Dermis blood vessel endothelial cell (primary cell): ENCODE measurements around the gene LARP6. TPM values are rescaled to one million over a fixed set of nuclear protein-coding genes. Genes with fewer than 3 reads are reported as not detected.
"Not testable (repeated sequence)": the region's sequence is repeated elsewhere in the genome, so short reads cannot be mapped to it uniquely, and the experiment has no call there.

Source experiments
- DNase-seq: peaks from one replicate; pipeline ENCODE4 v3.0.0; 2010
- total RNA-seq: library from RNA; depleted of rRNA; stranded (reverse); fragments of >200 nt; gene quantifications from 2 replicates; pipeline ENCODE4 v1.2.3, GENCODE V29; 2014

LARP6 gene
- total RNA-seq, 1 donor from 2014 or later, result 15.0 TPM

GRCh38 chr15:70829371-70830166, 24.4 kb downstream of the LARP6 start:
- DNase-seq, result no peak

- DNase-seq, result no peak
These were observed 26.2 kb downstream of the LARP6 start for GRCh38 chr15:70827721-70828120.

DNA sequence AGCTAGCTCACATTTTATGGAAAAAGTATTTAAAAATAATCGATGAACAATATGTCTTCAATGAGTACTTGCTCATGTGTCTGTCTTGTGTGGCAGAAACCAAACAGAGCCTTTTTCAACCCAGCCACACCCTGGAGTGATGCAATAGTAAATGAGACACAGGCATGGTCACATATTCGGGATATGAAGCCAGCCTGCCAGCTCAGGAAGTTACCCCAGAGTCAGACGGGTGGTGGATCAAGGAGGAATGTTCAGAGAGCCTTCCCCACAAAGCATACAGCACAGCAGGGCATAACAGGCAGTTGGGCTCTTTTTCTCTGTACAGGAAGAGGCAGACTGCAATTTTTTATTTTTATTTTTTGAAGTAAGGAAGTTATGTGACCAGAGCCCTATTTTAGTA, 27.3 kb downstream of the LARP6 start:
- peak; percentile 25 for DNase-seq

GRCh38 chr15:70825841-70826240, 28.1 kb downstream of the LARP6 start:
- DNase-seq, result no peak

DNA sequence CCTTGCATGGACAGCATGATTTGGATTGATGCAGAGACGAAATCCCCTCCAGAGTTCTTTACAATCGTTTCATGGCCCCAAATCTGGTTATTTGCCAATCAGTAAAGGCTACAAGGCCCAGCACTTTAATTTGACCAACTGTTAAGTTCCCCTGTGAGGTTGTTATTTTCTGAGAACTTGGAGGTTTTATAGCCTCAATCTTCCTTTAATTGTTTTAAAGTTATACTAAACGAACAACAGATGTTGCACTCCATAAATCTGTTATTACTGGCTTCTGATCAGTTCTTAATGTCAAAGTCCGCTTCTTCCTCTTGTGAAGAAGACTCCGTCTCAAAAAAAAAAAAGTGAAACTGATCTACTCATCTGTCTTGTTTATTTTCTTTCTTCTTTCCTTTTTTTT, 30.8 kb downstream of the LARP6 start:
- DNase-seq, result no peak

- DNase-seq, result no peak
These were observed 33.7 kb downstream of the LARP6 start for GRCh38 chr15:70820214-70820613.

- no peak for DNase-seq
These were observed 35.4 kb downstream of the LARP6 start for GRCh38 chr15:70818580-70818979.

DNA sequence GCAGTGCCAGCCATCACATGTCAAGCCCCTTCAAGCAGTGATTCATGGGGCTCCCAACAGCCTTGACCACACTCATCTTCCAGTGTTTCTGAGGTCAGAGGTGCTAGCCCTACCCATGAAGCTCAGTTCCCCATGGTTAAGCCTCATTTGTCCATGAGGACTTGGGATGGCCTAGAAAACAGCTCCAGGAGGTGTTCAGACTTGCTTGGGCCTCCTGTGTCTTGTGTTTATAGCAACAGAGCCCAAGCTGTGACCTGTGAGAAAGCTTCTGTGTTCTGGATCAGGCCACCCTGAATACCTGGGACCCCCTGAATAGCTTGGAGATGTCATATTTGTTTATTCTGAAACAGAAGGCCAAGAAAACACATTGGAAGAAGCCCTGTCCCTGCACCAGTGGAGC, 36.7 kb downstream of the LARP6 start:
- DNase-seq, result no peak

- DNase-seq, result no peak
These were observed 38.4 kb downstream of the LARP6 start for GRCh38 chr15:70815604-70816003.

DNA sequence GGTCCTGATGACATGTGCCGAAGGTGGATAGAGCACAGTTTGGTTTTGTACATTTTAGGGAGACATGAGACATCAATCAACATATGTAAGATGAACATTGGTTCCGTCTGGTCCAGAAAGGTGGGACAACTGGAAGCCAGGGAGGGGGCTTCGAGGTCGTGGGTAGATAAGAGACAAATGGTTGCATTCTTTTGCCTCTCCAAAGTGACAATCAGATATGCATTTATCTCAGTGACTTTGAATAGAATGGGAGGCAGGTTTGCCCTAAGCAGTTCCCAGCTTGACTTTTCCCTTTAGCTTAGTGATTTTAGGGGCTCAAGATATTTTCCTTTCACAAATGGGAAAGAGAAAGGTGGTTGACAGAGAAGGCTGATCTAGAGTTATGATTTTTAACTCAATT, 38.9 kb downstream of the LARP6 start:
- not testable (repeated sequence) for DNase-seq

DNA sequence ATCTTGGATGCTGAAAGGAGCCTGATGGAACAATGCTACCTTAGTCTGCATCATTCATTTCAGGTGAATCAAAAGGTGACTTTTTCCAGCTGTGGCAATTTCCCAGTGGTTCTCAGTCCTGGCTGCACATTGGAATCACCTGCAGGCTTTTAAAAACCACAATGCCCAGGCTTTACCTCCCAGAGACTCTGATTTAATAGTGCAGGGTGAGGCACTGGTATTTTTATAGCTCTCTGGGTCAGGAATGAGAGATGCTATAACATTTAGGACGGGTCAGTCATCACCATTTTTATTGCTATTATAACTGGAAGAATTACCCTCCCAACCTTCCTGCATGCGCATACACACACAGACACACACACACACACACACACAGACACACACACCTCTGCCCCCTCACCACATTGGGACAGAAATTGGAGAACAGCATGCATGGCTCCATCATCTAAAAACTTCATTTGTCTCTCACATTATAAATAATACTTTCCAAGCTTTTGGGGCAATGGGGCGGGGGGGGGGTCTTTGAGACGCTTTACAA, 41.1 kb downstream of the LARP6 start:
- no peak for DNase-seq

- DNase-seq, result peak; percentile 15
These were observed 42.9 kb downstream of the LARP6 start for GRCh38 chr15:70810916-70811578.

- DNase-seq, result peak; percentile 43
These were observed 46.8 kb downstream of the LARP6 start for GRCh38 chr15:70806992-70807712.

GRCh38 chr15:70804388-70804787, 49.6 kb downstream of the LARP6 start:
- not testable (repeated sequence) for DNase-seq

GRCh38 chr15:70802629-70803028, 51.3 kb downstream of the LARP6 start:
- no peak for DNase-seq

GRCh38 chr15:70801109-70801508, 52.8 kb downstream of the LARP6 start:
- no peak for DNase-seq

DNA sequence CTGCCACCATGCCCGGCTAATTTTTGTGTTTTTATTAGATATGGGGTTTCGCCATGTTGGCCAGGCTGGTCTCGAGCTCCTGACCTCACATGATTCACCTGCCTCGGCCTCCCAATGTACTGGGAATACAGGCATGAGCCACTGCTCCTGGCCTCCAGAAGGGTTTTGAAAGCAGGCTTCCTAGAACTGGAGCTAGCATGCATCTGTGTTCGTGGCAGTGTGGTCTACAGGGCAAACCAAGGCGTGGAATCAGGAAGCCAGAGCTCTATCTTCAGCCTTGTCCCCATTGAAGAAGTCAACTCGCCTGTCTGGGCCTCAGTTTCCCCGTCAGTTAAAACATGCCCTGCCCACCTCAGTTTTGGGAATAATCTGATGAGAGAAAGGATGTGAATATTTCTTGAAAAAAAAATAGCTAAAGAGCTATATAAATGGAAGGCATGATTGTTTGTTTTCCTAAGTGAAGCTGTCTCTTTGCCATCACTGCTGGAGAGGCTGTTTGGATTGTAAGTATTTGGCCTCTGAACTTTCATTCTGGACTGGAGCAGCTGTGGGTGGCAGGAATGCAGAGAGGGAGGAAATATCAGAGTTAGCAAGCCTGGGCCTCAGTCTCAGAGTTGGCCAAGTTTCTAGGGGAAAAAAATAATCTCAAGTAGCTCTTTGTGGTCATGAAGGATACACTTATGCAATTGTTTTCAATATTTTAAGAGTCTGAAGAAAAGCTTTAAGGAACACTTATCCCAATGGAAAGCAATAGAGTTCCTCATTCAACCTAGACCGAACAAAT, 54.1 kb downstream of the LARP6 start:
- DNase-seq, result peak; percentile 88

DNA sequence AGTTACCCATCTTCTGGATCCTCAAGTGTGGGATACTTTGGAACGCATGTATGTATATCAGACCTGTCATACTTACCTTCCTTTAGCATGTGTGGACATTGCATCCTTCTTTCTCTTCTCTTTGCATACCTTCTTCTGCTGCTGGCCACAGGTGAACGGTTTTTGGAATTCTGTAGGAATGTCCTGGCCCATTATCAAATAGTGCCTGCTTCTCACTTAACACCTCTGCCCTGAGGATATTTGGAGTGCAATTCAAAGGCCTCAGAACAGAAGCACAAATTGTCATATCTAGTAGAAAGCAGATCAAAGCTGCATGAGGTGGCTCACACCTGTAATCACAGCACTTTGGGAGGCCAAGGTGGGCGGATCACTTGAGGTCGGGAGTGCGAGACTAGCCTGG, 56.5 kb downstream of the LARP6 start:
- DNase-seq, result no peak

DNA sequence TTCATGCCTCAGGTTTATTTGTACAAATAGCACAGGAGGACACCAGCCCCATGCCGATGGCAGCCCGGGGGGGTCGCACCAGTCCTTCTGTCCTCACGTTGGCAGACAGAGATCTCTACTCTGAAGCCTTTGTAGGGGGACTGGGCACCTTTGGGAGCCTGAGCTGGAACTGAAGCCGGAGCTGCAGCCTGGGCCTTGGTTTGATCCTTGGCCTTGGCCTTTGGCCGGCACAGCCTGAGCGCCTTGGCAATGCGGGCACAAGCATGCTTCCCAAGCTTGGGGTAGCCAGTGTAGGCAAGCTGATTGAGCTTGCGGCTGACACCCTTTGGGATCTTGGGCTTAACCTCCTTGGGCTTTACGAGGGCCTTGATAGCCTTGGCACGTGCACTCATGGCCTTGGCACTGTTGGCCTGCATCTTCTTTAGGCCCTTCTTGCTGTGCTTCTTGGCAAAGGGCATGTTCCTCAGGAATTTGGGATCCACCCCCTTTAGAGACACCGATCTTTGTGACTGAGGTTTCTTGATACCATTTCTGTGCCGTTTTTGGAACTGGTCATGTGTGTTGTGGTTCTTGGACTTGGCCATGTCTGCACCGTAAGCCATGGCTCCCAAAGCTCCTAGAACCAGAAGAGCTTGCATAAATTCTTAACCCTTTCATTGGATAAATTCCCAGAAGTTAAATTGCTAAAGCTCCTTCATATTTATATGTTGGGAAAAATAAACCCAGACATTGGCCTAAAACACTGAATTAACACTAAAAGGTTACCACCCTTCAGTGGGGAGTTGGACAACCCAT, 57.2 kb downstream of the LARP6 start:
- no peak for DNase-seq

- DNase-seq, result peak; percentile 84
These were observed 58.7 kb downstream of the LARP6 start for GRCh38 chr15:70795311-70795665.

DNA sequence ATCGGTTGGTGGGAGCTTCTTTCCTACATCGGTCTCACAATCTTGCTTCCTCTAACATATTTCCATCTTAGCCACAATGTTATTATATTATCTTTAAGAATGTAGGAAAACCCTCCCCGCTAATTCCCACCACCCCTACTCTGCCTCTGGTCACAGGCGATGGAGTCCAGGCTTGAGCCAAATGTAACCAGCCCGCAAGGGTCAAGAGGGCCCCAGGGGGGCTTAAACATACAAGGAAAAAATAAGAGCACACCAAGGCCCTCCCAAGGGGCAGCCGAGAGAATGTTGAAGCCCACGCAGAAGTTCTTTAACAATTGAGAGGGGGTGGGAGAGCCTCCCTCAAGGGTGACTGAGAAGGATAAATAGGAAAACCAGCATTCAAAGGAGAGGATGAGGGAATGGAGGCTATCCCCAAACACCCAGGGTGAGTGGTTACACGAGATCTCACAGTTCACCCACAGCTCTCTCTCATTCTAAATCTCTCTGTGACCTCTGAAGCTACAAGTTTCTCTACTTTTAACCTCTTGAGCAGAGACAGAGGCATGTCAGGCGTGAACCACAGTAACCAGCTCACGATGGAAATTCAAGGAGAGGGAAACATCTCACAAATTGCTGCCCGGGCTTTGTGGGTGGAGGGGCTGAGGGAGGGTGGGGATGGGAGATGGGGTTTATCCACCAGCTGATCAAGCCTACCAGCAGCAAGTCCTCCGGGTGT, 59.2 kb downstream of the LARP6 start:
- DNase-seq, result no peak
